ENCODE measurements around the gene STPG1.

DNA sequence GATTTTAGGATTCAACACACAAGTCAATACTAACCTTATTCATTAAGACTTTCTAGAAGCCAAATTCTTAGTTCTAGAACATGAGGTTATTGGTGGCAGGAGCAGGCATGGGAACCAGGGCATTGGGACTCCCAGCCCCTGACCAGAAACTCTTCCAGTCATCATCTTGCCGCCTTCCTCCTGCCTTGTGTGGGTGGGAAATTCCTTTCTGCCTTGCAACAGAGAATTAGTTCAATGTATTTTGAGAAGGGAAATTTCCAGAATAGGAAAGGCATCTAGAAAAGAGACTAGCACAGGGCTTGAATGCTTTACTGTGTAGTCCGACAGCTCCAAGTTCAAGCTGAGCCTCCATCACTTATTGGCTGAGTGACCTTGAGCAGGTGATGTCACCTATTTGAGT, 85.7 kb downstream of the STPG1 start:
- TF ChIP-seq ZNF430 (CRISPR knock-in tag; IDR thresholded peaks at IDR 0.05) (no peak), MYC (CRISPR knock-in tag; IDR thresholded peaks at IDR 0.05; ENCODE audit: borderline replicate concordance) (no peak)
- TF ChIP-seq, protein P1, sequence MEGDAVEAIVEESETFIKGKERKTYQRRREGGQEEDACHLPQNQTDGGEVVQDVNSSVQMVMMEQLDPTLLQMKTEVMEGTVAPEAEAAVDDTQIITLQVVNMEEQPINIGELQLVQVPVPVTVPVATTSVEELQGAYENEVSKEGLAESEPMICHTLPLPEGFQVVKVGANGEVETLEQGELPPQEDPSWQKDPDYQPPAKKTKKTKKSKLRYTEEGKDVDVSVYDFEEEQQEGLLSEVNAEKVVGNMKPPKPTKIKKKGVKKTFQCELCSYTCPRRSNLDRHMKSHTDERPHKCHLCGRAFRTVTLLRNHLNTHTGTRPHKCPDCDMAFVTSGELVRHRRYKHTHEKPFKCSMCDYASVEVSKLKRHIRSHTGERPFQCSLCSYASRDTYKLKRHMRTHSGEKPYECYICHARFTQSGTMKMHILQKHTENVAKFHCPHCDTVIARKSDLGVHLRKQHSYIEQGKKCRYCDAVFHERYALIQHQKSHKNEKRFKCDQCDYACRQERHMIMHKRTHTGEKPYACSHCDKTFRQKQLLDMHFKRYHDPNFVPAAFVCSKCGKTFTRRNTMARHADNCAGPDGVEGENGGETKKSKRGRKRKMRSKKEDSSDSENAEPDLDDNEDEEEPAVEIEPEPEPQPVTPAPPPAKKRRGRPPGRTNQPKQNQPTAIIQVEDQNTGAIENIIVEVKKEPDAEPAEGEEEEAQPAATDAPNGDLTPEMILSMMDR (CRISPR knock-in tag; IDR thresholded peaks at IDR 0.05): no peak

Data from HepG2 (cell line).